Inflammatory macrophage (primary cell): ENCODE measurements around the gene PPP1CB.
"Not testable (repeated sequence)": the region's sequence is repeated elsewhere in the genome, so short reads cannot be mapped to it uniquely, and the experiment has no call there.

Experiments
- DNase-seq, 2 donors: peaks; one replicate each; pipeline ENCODE4 v3.0.0-alpha.2; 2020 to 2022
- total RNA-seq, 18 experiments: gene quantifications; one replicate each; lab custom pipeline; 2026; ENCODE audit warnings: mixed read lengths in 6 of 18, inconsistent platforms in 2 of 18; lab: John Stamatoyannopoulos, UW

The PPP1CB gene
- total RNA-seq = 59.9 to 260 (median 203) reads per million in 18 experiments

- DNase-seq = peak; percentile 97 to 98
These were observed at the start of gene PPP1CB for GRCh38 chr2:28751252-28751955. Gene PPP1CB, plus strand, starts transcription at chr2:28751830. Its CDS starts 295 bp downstream, at chr2:28752125.

GRCh38 chr2:28702415-28702861 lies 49.2 kb upstream of the PPP1CB start:
- no peak for DNase-seq

GRCh38 chr2:28702878-28703277 lies 48.8 kb upstream of the PPP1CB start:
- DNase-seq = no peak

GRCh38 chr2:28704621-28705020 lies 47.0 kb upstream of the PPP1CB start:
- no peak for DNase-seq

- DNase-seq = no peak
These were observed 45.7 kb upstream of the PPP1CB start for GRCh38 chr2:28705751-28706440.

- DNase-seq = no peak
These were observed 44.0 kb upstream of the PPP1CB start for GRCh38 chr2:28707592-28707991.

GRCh38 chr2:28709101-28709500 lies 42.5 kb upstream of the PPP1CB start:
- DNase-seq = no peak

- no peak for DNase-seq
These were observed 41.1 kb upstream of the PPP1CB start for GRCh38 chr2:28710545-28710944.

GRCh38 chr2:28713577-28714298 lies 37.9 kb upstream of the PPP1CB start:
- peak; percentile 62 to 65 for DNase-seq

- peak; percentile 97 to 100 for DNase-seq
These were observed 35.3 kb upstream of the PPP1CB start for GRCh38 chr2:28716265-28716865.

- DNase-seq = peak; percentile 94 to 96
These were observed 34.3 kb upstream of the PPP1CB start for GRCh38 chr2:28717339-28717758.

- DNase-seq = no peak
These were observed 31.3 kb upstream of the PPP1CB start for GRCh38 chr2:28720345-28720744.

GRCh38 chr2:28721601-28722191 lies 29.9 kb upstream of the PPP1CB start:
- no peak for DNase-seq

GRCh38 chr2:28725021-28725711 lies 26.5 kb upstream of the PPP1CB start:
- no peak for DNase-seq

- no peak for DNase-seq
These were observed 25.5 kb upstream of the PPP1CB start for GRCh38 chr2:28726177-28726576.

- no peak for DNase-seq
These were observed 21.9 kb upstream of the PPP1CB start for GRCh38 chr2:28729698-28730097.

- DNase-seq = no peak
These were observed 20.9 kb upstream of the PPP1CB start for GRCh38 chr2:28730641-28731146.

- no peak for DNase-seq
These were observed 16.1 kb upstream of the PPP1CB start for GRCh38 chr2:28735511-28735910.

GRCh38 chr2:28736034-28736433 lies 15.6 kb upstream of the PPP1CB start:
- no peak for DNase-seq

GRCh38 chr2:28737655-28738054 lies 14.0 kb upstream of the PPP1CB start:
- DNase-seq = no peak

- DNase-seq = not testable (repeated sequence)
These were observed 9.0 kb upstream of the PPP1CB start for GRCh38 chr2:28742619-28743018.

GRCh38 chr2:28745225-28745624 lies 6.4 kb upstream of the PPP1CB start:
- DNase-seq = no peak
